ENCODE results near the gene PRKAB1. TPM values are rescaled to one million over a fixed set of nuclear protein-coding genes. Genes with fewer than 3 reads are reported as not detected.

PRKAB1 gene
- total RNA-seq, 1 donor from 2014 or later, result 30.3 TPM

Other genes starting within 250 kb of the PRKAB1 start
- not detected in 2 replicates for gene TMEM233, start 74.4 kb upstream of the PRKAB1 start, total RNA-seq
- 36.6 and 40.3 TPM in 2 replicates for gene CIT, start 209.2 kb downstream of the PRKAB1 start, total RNA-seq